ENCODE measurements around the gene CPNE4.

Gene CPNE4

GRCh38 chr3:132034097-132034485 lies 723 bp downstream of the CPNE4 start:
- Histone ChIP-seq H3K4me1 (ENCODE audit: insufficient read depth, insufficient read length) (no peaks in the 10 kb centered on the region), H3K4me3 (ENCODE audit: insufficient read length, low read depth) (peak overlapping the region; percentile 49), H3K36me3 (ENCODE audit: insufficient read depth, insufficient read length, low read length) (no peaks in the 10 kb centered on the region), H3K9me3 (ENCODE audit: insufficient read depth, low read length) (no peaks in the 10 kb centered on the region), H3K27me3 (ENCODE audit: insufficient read depth, insufficient read length) (peaks cover 41% of the 10 kb centered on the region), H3K9ac (ENCODE audit: insufficient read length, low read depth) (peak overlapping the region; percentile 11)
- no peak for DNase-seq (ENCODE audit: low read depth, low spot score)
- TF ChIP-seq ZNF274 (IDR thresholded peaks at IDR 0.05; ENCODE audit: low read depth, low read length): no peak
- no peak for TF ChIP-seq YY1 (IDR thresholded peaks at IDR 0.05; ENCODE audit: insufficient read depth, insufficient read length)

GRCh38 chr3:132033471-132033870 lies 1.3 kb downstream of the CPNE4 start:
- Histone ChIP-seq H3K9me3 (ENCODE audit: insufficient read depth, low read length) (no peaks in the 10 kb centered on the region), H3K36me3 (ENCODE audit: insufficient read depth, insufficient read length, low read length) (no peaks in the 10 kb centered on the region), H3K4me1 (ENCODE audit: insufficient read depth, insufficient read length) (no peaks in the 10 kb centered on the region), H3K27me3 (ENCODE audit: insufficient read depth, insufficient read length) (peaks cover 41% of the 10 kb centered on the region), H3K9ac (ENCODE audit: insufficient read length, low read depth) (no peak overlapping the region), H3K4me3 (ENCODE audit: insufficient read length, low read depth) (peak overlapping the region; percentile 49)
- no peak for DNase-seq (ENCODE audit: low read depth, low spot score)
- TF ChIP-seq ZNF274 (IDR thresholded peaks at IDR 0.05; ENCODE audit: low read depth, low read length): no peak
- TF ChIP-seq SUZ12 (IDR thresholded peaks at IDR 0.05; ENCODE audit: extremely low read depth, insufficient read depth, insufficient read length): no peak
- TF ChIP-seq YY1 (IDR thresholded peaks at IDR 0.05; ENCODE audit: insufficient read depth, insufficient read length): no peak

- Histone ChIP-seq H3K4me3 (ENCODE audit: insufficient read length, low read depth) (no peak overlapping the region), H3K36me3 (ENCODE audit: insufficient read depth, insufficient read length, low read length) (no peaks in the 10 kb centered on the region), H3K9ac (ENCODE audit: insufficient read length, low read depth) (no peak overlapping the region), H3K27me3 (ENCODE audit: insufficient read depth, insufficient read length) (peaks cover 41% of the 10 kb centered on the region), H3K9me3 (ENCODE audit: insufficient read depth, low read length) (no peaks in the 10 kb centered on the region), H3K4me1 (ENCODE audit: insufficient read depth, insufficient read length) (no peaks in the 10 kb centered on the region)
- TF ChIP-seq SUZ12 (IDR thresholded peaks at IDR 0.05; ENCODE audit: extremely low read depth, insufficient read depth, insufficient read length) (no peak), YY1 (IDR thresholded peaks at IDR 0.05; ENCODE audit: insufficient read depth, insufficient read length) (no peak), ZNF274 (IDR thresholded peaks at IDR 0.05; ENCODE audit: low read depth, low read length) (no peak)
- DNase-seq (ENCODE audit: low read depth, low spot score): no peak
These were observed 1.9 kb downstream of the CPNE4 start for GRCh38 chr3:132032959-132033358.

- no peak overlapping the region for H3K4me3 ChIP-seq (ENCODE audit: insufficient read length, low read depth)
- no peaks in the 10 kb centered on the region for H3K9me3 ChIP-seq (ENCODE audit: insufficient read depth, low read length)
- H3K4me1 ChIP-seq (ENCODE audit: insufficient read depth, insufficient read length): no peaks in the 10 kb centered on the region
- DNase-seq (ENCODE audit: low read depth, low spot score): peak; percentile 90
- H3K36me3 ChIP-seq (ENCODE audit: insufficient read depth, insufficient read length, low read length): no peaks in the 10 kb centered on the region
- H3K9ac ChIP-seq (ENCODE audit: insufficient read length, low read depth): no peak overlapping the region
- no peak for TF ChIP-seq SUZ12 (IDR thresholded peaks at IDR 0.05; ENCODE audit: extremely low read depth, insufficient read depth, insufficient read length)
- no peak for TF ChIP-seq ZNF274 (IDR thresholded peaks at IDR 0.05; ENCODE audit: low read depth, low read length)
- no peak for TF ChIP-seq YY1 (IDR thresholded peaks at IDR 0.05; ENCODE audit: insufficient read depth, insufficient read length)
- H3K27me3 ChIP-seq (ENCODE audit: insufficient read depth, insufficient read length): peaks cover 23% of the 10 kb centered on the region
These were observed 5.5 kb downstream of the CPNE4 start for GRCh38 chr3:132029182-132029902.

GRCh38 chr3:132022914-132023313 lies 11.9 kb downstream of the CPNE4 start:
- Histone ChIP-seq H3K9me3 (ENCODE audit: insufficient read depth, low read length) (no peaks in the 10 kb centered on the region), H3K4me1 (ENCODE audit: insufficient read depth, insufficient read length) (no peaks in the 10 kb centered on the region), H3K4me3 (ENCODE audit: insufficient read length, low read depth) (no peak overlapping the region), H3K27me3 (ENCODE audit: insufficient read depth, insufficient read length) (no peaks in the 10 kb centered on the region), H3K36me3 (ENCODE audit: insufficient read depth, insufficient read length, low read length) (no peaks in the 10 kb centered on the region), H3K9ac (ENCODE audit: insufficient read length, low read depth) (no peak overlapping the region)
- no peak for DNase-seq (ENCODE audit: low read depth, low spot score)
- TF ChIP-seq YY1 (IDR thresholded peaks at IDR 0.05; ENCODE audit: insufficient read depth, insufficient read length) (no peak), ZNF274 (IDR thresholded peaks at IDR 0.05; ENCODE audit: low read depth, low read length) (no peak), SUZ12 (IDR thresholded peaks at IDR 0.05; ENCODE audit: extremely low read depth, insufficient read depth, insufficient read length) (no peak)

- Histone ChIP-seq H3K27me3 (ENCODE audit: insufficient read depth, insufficient read length) (no peaks in the 10 kb centered on the region), H3K9me3 (ENCODE audit: insufficient read depth, low read length) (no peaks in the 10 kb centered on the region), H3K4me3 (ENCODE audit: insufficient read length, low read depth) (no peak overlapping the region), H3K9ac (ENCODE audit: insufficient read length, low read depth) (no peak overlapping the region), H3K4me1 (ENCODE audit: insufficient read depth, insufficient read length) (no peaks in the 10 kb centered on the region), H3K36me3 (ENCODE audit: insufficient read depth, insufficient read length, low read length) (no peaks in the 10 kb centered on the region)
- DNase-seq (ENCODE audit: low read depth, low spot score): no peak
- TF ChIP-seq YY1 (IDR thresholded peaks at IDR 0.05; ENCODE audit: insufficient read depth, insufficient read length) (no peak), SUZ12 (IDR thresholded peaks at IDR 0.05; ENCODE audit: extremely low read depth, insufficient read depth, insufficient read length) (no peak), ZNF274 (IDR thresholded peaks at IDR 0.05; ENCODE audit: low read depth, low read length) (no peak)
These were observed 14.8 kb downstream of the CPNE4 start for GRCh38 chr3:132020058-132020457.

- Histone ChIP-seq H3K36me3 (ENCODE audit: insufficient read depth, insufficient read length, low read length) (no peaks in the 10 kb centered on the region), H3K27me3 (ENCODE audit: insufficient read depth, insufficient read length) (no peaks in the 10 kb centered on the region), H3K4me1 (ENCODE audit: insufficient read depth, insufficient read length) (no peaks in the 10 kb centered on the region), H3K9ac (ENCODE audit: insufficient read length, low read depth) (no peak overlapping the region), H3K4me3 (ENCODE audit: insufficient read length, low read depth) (no peak overlapping the region), H3K9me3 (ENCODE audit: insufficient read depth, low read length) (no peaks in the 10 kb centered on the region)
- TF ChIP-seq SUZ12 (IDR thresholded peaks at IDR 0.05; ENCODE audit: extremely low read depth, insufficient read depth, insufficient read length): no peak
- no peak for TF ChIP-seq ZNF274 (IDR thresholded peaks at IDR 0.05; ENCODE audit: low read depth, low read length)
- TF ChIP-seq YY1 (IDR thresholded peaks at IDR 0.05; ENCODE audit: insufficient read depth, insufficient read length): no peak
- no peak for DNase-seq (ENCODE audit: low read depth, low spot score)
These were observed 17.7 kb downstream of the CPNE4 start for GRCh38 chr3:132017137-132017536.
